ENCODE data around the gene NEK7.

NEK7 gene

GRCh38 chr1:198264282-198264681, 107.5 kb downstream of the NEK7 start:
- no peak for TF ChIP-seq CTCF (conservative IDR thresholded peaks at IDR 0.05; ENCODE audit: low read depth, low read length)
- DNase-seq (ENCODE audit: low read depth), result no peak

GRCh38 chr1:198265073-198265661, 108.4 kb downstream of the NEK7 start:
- H3K4me3 ChIP-seq (ENCODE audit: low read length), result no peak overlapping the region
- no peak for DNase-seq (ENCODE audit: low read depth)
- TF ChIP-seq CTCF (conservative IDR thresholded peaks at IDR 0.05; ENCODE audit: low read depth, low read length), result no peak

More at GRCh38 chr1:198264282-198264681, 107.5 kb downstream of the NEK7 start:
- no peak overlapping the region for H3K4me3 ChIP-seq (ENCODE audit: low read length)

GRCh38 chr1:198267056-198267455, 110.3 kb downstream of the NEK7 start:
- DNase-seq (ENCODE audit: low read depth), result no peak
- H3K4me3 ChIP-seq (ENCODE audit: low read length), result no peak overlapping the region
- no peak for TF ChIP-seq CTCF (conservative IDR thresholded peaks at IDR 0.05; ENCODE audit: low read depth, low read length)

GRCh38 chr1:198267921-198268320, 111.1 kb downstream of the NEK7 start:
- peak; percentile 54 for DNase-seq (ENCODE audit: low read depth)
- no peak overlapping the region for H3K4me3 ChIP-seq (ENCODE audit: low read length)
- no peak for TF ChIP-seq CTCF (conservative IDR thresholded peaks at IDR 0.05; ENCODE audit: low read depth, low read length)

GRCh38 chr1:198268784-198269645, 112.2 kb downstream of the NEK7 start:
- H3K4me3 ChIP-seq (ENCODE audit: low read length), result no peak overlapping the region
- DNase-seq (ENCODE audit: low read depth), result no peak
- TF ChIP-seq CTCF (conservative IDR thresholded peaks at IDR 0.05; ENCODE audit: low read depth, low read length), result no peak

- DNase-seq (ENCODE audit: low read depth), result no peak
- no peak overlapping the region for H3K4me3 ChIP-seq (ENCODE audit: low read length)
- no peak for TF ChIP-seq CTCF (conservative IDR thresholded peaks at IDR 0.05; ENCODE audit: low read depth, low read length)
Observed at GRCh38 chr1:198269646-198269940, 112.8 kb downstream of the NEK7 start.
